OCI-LY7 (cell line): ENCODE data around the gene CELF4.

Experiments used
- CTCF ChIP-seq: fragments of 200-600 bp; sonication (generic); conservative IDR thresholded peaks from 2 replicates; pipeline ENCODE4 v1.5.1; 2014; ENCODE audit warnings: mild to moderate bottlenecking, antibody characterized with exemption, low read length, moderate library complexity, mixed read lengths
- EZH2phosphoT487 ChIP-seq: fragments of 200-600 bp; sonication (generic); IDR thresholded peaks from 2 replicates; pipeline ENCODE4 v1.6.1; 2018; ENCODE audit warnings: low read depth, borderline replicate concordance, mild to moderate bottlenecking, mixed run types, antibody characterized with exemption, low read length, moderate library complexity, mixed read lengths

- TF ChIP-seq CTCF: no peak
- no peak for TF ChIP-seq EZH2phosphoT487
These were observed 246.9 kb downstream of the CELF4 start for GRCh38 chr18:37318360-37319355.
